ENCODE data around the gene ANKRD34A.
A peak's percentile ranks its signal among the peaks of the same experiment; 100 is the strongest.

Gene ANKRD34A

GRCh38 chr1:145967288-145967687 lies 2.9 kb upstream of the ANKRD34A start:
- no peak for DNase-seq (ENCODE audit: insufficient read length, low spot score)
- TF ChIP-seq POLR2A (IDR thresholded peaks at IDR 0.05; ENCODE audit: low read depth, low read length) = no peak
- no peak for FAIRE-seq

GRCh38 chr1:145965119-145965744 lies 857 bp upstream of the ANKRD34A start:
- no peak for DNase-seq (ENCODE audit: insufficient read length, low spot score)
- no peak for FAIRE-seq
- TF ChIP-seq POLR2A (IDR thresholded peaks at IDR 0.05; ENCODE audit: low read depth, low read length) = no peak

GRCh38 chr1:145963265-145964019 lies 933 bp downstream of the ANKRD34A start:
- FAIRE-seq (no peak), DNase-seq (ENCODE audit: insufficient read length, low spot score) (no peak)
- no peak for TF ChIP-seq POLR2A (IDR thresholded peaks at IDR 0.05; ENCODE audit: low read depth, low read length)

GRCh38 chr1:145962157-145963102 lies 1.9 kb downstream of the ANKRD34A start:
- DNase-seq (ENCODE audit: insufficient read length, low spot score) (peak; percentile 59), FAIRE-seq (no peak)
- TF ChIP-seq POLR2A (IDR thresholded peaks at IDR 0.05; ENCODE audit: low read depth, low read length) = no peak

- DNase-seq (ENCODE audit: insufficient read length, low spot score) = no peak
- FAIRE-seq = no peak
- no peak for TF ChIP-seq POLR2A (IDR thresholded peaks at IDR 0.05; ENCODE audit: low read depth, low read length)
Measured at GRCh38 chr1:145961425-145962156, 2.8 kb downstream of the ANKRD34A start.

- FAIRE-seq (no peak), DNase-seq (ENCODE audit: insufficient read length, low spot score) (no peak)
- TF ChIP-seq POLR2A (IDR thresholded peaks at IDR 0.05; ENCODE audit: low read depth, low read length) = no peak
Measured at GRCh38 chr1:145961109-145961424, 3.3 kb downstream of the ANKRD34A start.

- TF ChIP-seq POLR2A (IDR thresholded peaks at IDR 0.05; ENCODE audit: low read depth, low read length) = no peak
- FAIRE-seq (no peak), DNase-seq (ENCODE audit: insufficient read length, low spot score) (no peak)
Measured at GRCh38 chr1:145960468-145961108, 3.8 kb downstream of the ANKRD34A start.

GRCh38 chr1:145959957-145960467 lies 4.4 kb downstream of the ANKRD34A start:
- no peak for DNase-seq (ENCODE audit: insufficient read length, low spot score)
- no peak for TF ChIP-seq POLR2A (IDR thresholded peaks at IDR 0.05; ENCODE audit: low read depth, low read length)
- FAIRE-seq = no peak

- no peak for TF ChIP-seq POLR2A (IDR thresholded peaks at IDR 0.05; ENCODE audit: low read depth, low read length)
- DNase-seq (ENCODE audit: insufficient read length, low spot score) (no peak), FAIRE-seq (no peak)
Measured at GRCh38 chr1:145959333-145959732, 5.0 kb downstream of the ANKRD34A start.

- DNase-seq (ENCODE audit: insufficient read length, low spot score) = no peak
- no peak for TF ChIP-seq POLR2A (IDR thresholded peaks at IDR 0.05; ENCODE audit: low read depth, low read length)
- no peak for FAIRE-seq
Measured at GRCh38 chr1:145958734-145959133, 5.6 kb downstream of the ANKRD34A start.

- DNase-seq (ENCODE audit: insufficient read length, low spot score) (peak; percentile 93), FAIRE-seq (peak; percentile 70)
- TF ChIP-seq POLR2A (IDR thresholded peaks at IDR 0.05; ENCODE audit: low read depth, low read length) = peak; percentile 92
Measured at GRCh38 chr1:145957443-145958319, 6.7 kb downstream of the ANKRD34A start, which contains the start of gene LIX1L. Gene LIX1L, minus strand, starts transcription at chr1:145958017. Its CDS starts 90 bp downstream, at chr1:145957927.

Data from H54 (cell line).